Cardiac septum (tissue), 1 donor: ENCODE measurements around the gene ISCA2. TPM values are rescaled to one million over a fixed set of nuclear protein-coding genes. Genes with fewer than 3 reads are reported as not detected.
"Not testable (repeated sequence)": the region's sequence is repeated elsewhere in the genome, so short reads cannot be mapped to it uniquely, and the experiment has no call there.

Experiments
- DNase-seq: peaks from one replicate; pipeline ENCODE4 v3.0.0-alpha.2; 2020; ENCODE audit warnings: low spot score
- intact Hi-C: fragments of 100-400 bp; cut with DNase I; formaldehyde crosslinking; loops from one replicate; pipeline ENCODE4 v1.14.0; 2022
- total RNA-seq: library from RNA; stranded (reverse); fragmentation: NEBNext Ultra II Directional; extraction: Animal tissue kit (Norgen Biotek cat#: 25700); gene quantifications from one replicate; pipeline ENCODE4 v1.2.1, GENCODE V29; 2021
- donor health status: DM: no; HTN: no; CAD: no.

The ISCA2 gene
- total RNA-seq, 1 donor from 2014 or later = 40.5 TPM

GRCh38 chr14:74521756-74522155 is 28.2 kb downstream of the ISCA2 start:
- DNase-seq = no peak
- intact Hi-C loops = no loop called here

- no peak for DNase-seq
These were observed 29.2 kb downstream of the ISCA2 start for GRCh38 chr14:74522740-74523139.

GRCh38 chr14:74524076-74524811 is 30.7 kb downstream of the ISCA2 start:
- DNase-seq = no peak
- intact Hi-C loops = no loop called here

More at GRCh38 chr14:74522740-74523139, 29.2 kb downstream of the ISCA2 start:
- intact Hi-C loops = no loop called here

GRCh38 chr14:74524812-74525135 is 31.2 kb downstream of the ISCA2 start:
- DNase-seq = no peak
- intact Hi-C loops = no loop called here

GRCh38 chr14:74525361-74525851 is 31.8 kb downstream of the ISCA2 start:
- DNase-seq = no peak
- intact Hi-C loops = no loop called here

- DNase-seq = no peak
- intact Hi-C loops = no loop called here
These were observed 33.5 kb downstream of the ISCA2 start for GRCh38 chr14:74526854-74527585.

- no peak for DNase-seq
- intact Hi-C loops = no loop called here
These were observed 34.2 kb downstream of the ISCA2 start for GRCh38 chr14:74527736-74528280.

- no peak for DNase-seq
- intact Hi-C loops = no loop called here
These were observed 34.8 kb downstream of the ISCA2 start for GRCh38 chr14:74528406-74528805.

- DNase-seq = no peak
- intact Hi-C loops = no loop called here
These were observed 35.3 kb downstream of the ISCA2 start for GRCh38 chr14:74528886-74529285.

- intact Hi-C loops = no loop called here
These were observed 37.4 kb downstream of the ISCA2 start for GRCh38 chr14:74531006-74531405.

GRCh38 chr14:74531467-74531866 is 37.9 kb downstream of the ISCA2 start:
- intact Hi-C loops = no loop called here
- no peak for DNase-seq

More at GRCh38 chr14:74531006-74531405, 37.4 kb downstream of the ISCA2 start:
- no peak for DNase-seq

- intact Hi-C loops = no loop called here
- no peak for DNase-seq
These were observed 38.7 kb downstream of the ISCA2 start for GRCh38 chr14:74532246-74532645.

GRCh38 chr14:74533576-74533975 is 40.0 kb downstream of the ISCA2 start:
- intact Hi-C loops = no loop called here
- DNase-seq = no peak

- DNase-seq = no peak
- intact Hi-C loops = no loop called here
These were observed 42.3 kb downstream of the ISCA2 start for GRCh38 chr14:74535756-74536325.

GRCh38 chr14:74536336-74536735 is 42.8 kb downstream of the ISCA2 start:
- DNase-seq, intact Hi-C loops: not testable (repeated sequence)

GRCh38 chr14:74538411-74539391 is 45.1 kb downstream of the ISCA2 start:
- intact Hi-C loops = no loop called here
- no peak for DNase-seq

GRCh38 chr14:74539503-74539902 is 45.9 kb downstream of the ISCA2 start:
- no peak for DNase-seq
- intact Hi-C loops = no loop called here

- intact Hi-C loops = no loop called here
- no peak for DNase-seq
These were observed 47.7 kb downstream of the ISCA2 start for GRCh38 chr14:74541225-74541624.

GRCh38 chr14:74542056-74542685 is 48.6 kb downstream of the ISCA2 start:
- intact Hi-C loops = no loop called here
- no peak for DNase-seq
